C4-2B (cell line): ENCODE measurements around the gene IDI1.

Source experiments
- H3K27ac ChIP-seq: fragments of 450-650 bp; 2 replicates; pipeline ENCODE4 v1.5.1; 2017
- CTCF ChIP-seq: fragments of 450-650 bp; conservative IDR thresholded peaks from 2 replicates; pipeline ENCODE4 v1.5.1; 2017; ENCODE audit warnings: mild to moderate bottlenecking
- ZFX ChIP-seq: fragments of 450-650 bp; IDR thresholded peaks from 2 replicates; pipeline ENCODE4 v1.6.1; 2017

Gene IDI1

DNA sequence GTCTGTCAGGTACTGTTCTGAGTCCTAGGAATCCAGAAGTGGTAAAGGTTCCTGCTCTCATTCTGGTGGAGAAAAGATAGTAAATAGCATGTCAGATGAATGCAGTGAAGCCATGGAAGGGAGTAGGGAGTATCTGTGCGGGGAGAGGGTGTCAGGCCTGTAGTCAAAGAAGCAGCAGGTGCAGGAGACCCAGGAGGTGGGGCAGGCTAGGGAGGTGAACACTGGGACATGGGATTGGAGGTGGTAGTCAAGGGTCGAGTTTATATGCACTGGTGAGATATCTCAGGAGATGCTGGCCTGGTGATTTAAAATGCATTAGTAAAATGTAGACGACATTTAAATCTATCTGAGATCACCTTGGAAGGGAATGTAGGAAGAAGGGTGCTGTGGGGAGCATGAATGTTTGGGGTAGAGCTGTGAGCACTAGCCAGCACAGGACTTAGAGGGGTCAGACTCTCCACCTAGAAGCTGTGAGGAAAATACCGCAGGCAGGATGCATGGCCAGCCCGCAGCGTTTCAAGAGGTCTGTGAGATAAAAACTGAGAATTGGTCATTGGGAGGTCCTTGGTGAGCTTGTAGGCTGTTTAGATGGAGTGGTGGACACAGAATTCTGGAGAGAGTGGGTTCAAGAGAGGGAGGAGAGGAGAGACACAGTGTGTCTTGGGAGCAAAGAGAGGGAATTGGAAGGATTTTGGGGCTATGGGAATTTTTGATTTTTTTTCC is 53.9 kb downstream of the IDI1 start:
- TF ChIP-seq ZFX = no peak
- no peak for TF ChIP-seq CTCF
- H3K27ac ChIP-seq = no peak overlapping the region

DNA sequence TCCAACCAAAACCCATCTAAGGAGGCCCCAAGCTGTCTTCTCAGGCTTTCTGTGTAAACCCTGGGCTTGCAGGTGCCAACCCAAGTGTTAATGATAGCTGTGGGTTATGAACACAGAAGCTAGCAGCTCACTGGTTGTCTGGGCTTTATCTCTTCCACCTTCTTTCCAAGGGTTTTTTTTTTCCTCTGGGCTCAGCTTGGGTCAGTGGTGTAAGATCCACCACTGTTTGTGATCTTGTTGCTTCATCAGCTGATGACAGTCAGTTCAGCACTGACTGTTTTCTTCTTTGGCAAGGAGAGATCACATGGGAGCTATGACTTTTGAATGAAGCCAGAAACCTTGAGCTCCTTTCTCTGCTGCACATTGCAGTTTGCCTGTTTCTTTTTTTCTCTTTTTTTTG is 56.0 kb downstream of the IDI1 start:
- no peak for TF ChIP-seq CTCF
- no peak for TF ChIP-seq ZFX
- H3K27ac ChIP-seq = no peak overlapping the region

- TF ChIP-seq ZFX (no peak), CTCF (no peak)
- no peak overlapping the region for H3K27ac ChIP-seq
Observed at GRCh38 chr10:992467-992866, 56.5 kb downstream of the IDI1 start.

- TF ChIP-seq ZFX = no peak
- TF ChIP-seq CTCF = no peak
Observed at GRCh38 chr10:990808-991207, 58.1 kb downstream of the IDI1 start.

More at GRCh38 chr10:990808-991207, 58.1 kb downstream of the IDI1 start:
- no peak overlapping the region for H3K27ac ChIP-seq
